Measurements from ENCODE around the gene LIPC. TPM values are rescaled to one million over a fixed set of nuclear protein-coding genes. Genes with fewer than 3 reads are reported as not detected.

LIPC gene
- polyA plus RNA-seq, 1 of the 3 experiments (the other 2 are of a cell fraction): not detected

- H3K36me3 ChIP-seq (replicated peaks in 1 of 2; ENCODE audit: control insufficient read depth in 1 of 2, insufficient read depth in 2 of 2, low read length in 1 of 2): no peaks in the 10 kb centered on the region
- H3K9ac ChIP-seq: no peak overlapping the region
- TF ChIP-seq RXRA (IDR thresholded peaks at IDR 0.05; ENCODE audit: borderline replicate concordance, low read depth): no peak
- TF ChIP-seq MXI1 (IDR thresholded peaks at IDR 0.05; ENCODE audit: low read depth, low read length): no peak
- no peak for TF ChIP-seq REST (IDR thresholded peaks at IDR 0.05; ENCODE audit: low read depth, low read length)
- TF ChIP-seq FOXJ3 (CRISPR knock-in tag; IDR thresholded peaks at IDR 0.05): no peak
- no peak for TF ChIP-seq NFIC (IDR thresholded peaks at IDR 0.05; ENCODE audit: borderline replicate concordance)
- no peak for TF ChIP-seq GABPA (IDR thresholded peaks at IDR 0.05; ENCODE audit: low read depth)
- no peak for TF ChIP-seq ZBTB33 (IDR thresholded peaks at IDR 0.05; ENCODE audit: borderline replicate concordance, low read depth)
- TF ChIP-seq NRF1 (IDR thresholded peaks at IDR 0.05; ENCODE audit: low read depth, low read length): no peak
- no peak for TF ChIP-seq MAX (IDR thresholded peaks at IDR 0.05; ENCODE audit: low read depth)
- TF ChIP-seq POLR2AphosphoS5 (IDR thresholded peaks at IDR 0.05; ENCODE audit: low read depth, low read length): no peak
- no peak for TF ChIP-seq MEF2A (IDR thresholded peaks at IDR 0.05; ENCODE audit: borderline replicate concordance, low read depth)
- TF ChIP-seq SMC3 (IDR thresholded peaks at IDR 0.05; ENCODE audit: low read depth, low read length): no peak
- no peak for TF ChIP-seq TAF1 (IDR thresholded peaks at IDR 0.05; ENCODE audit: borderline replicate concordance, low read depth, low read length)
- no peak for TF ChIP-seq PBX3 (IDR thresholded peaks at IDR 0.05)
- H3K27me3 ChIP-seq (ENCODE audit: insufficient read depth): no peaks in the 10 kb centered on the region
- CTCF ChIA-PET: no interaction called here
- 50% methylated on average over 3 of the region's 3 CpGs for WGBS (ENCODE audit: low lambda C conversion rate)
- H2AFZ ChIP-seq (ENCODE audit: low read depth): no peak overlapping the region
- H3F3A ChIP-seq (replicated peaks; ENCODE audit: insufficient read depth): no peaks in the 10 kb centered on the region
- H3K27ac ChIP-seq (ENCODE audit: low read depth in 2 of 2, low read length in 1 of 2): no peak overlapping the region
- H3K4me1 ChIP-seq (ENCODE audit: control insufficient read depth in 1 of 2, insufficient read depth in 2 of 2, low read depth in 1 of 2, low read length in 1 of 2): peaks cover 0 to 3% of the 10 kb centered on the region in 2 experiments; a peak in 1 of 4 replicates
- no peak overlapping the region for H3K4me2 ChIP-seq
- no peak overlapping the region for H3K4me3 ChIP-seq (ENCODE audit: low read depth in 2 of 2, low read length in 1 of 2)
- POLR2A ChIA-PET: no interaction called here
- no peaks in the 10 kb centered on the region for H3K79me2 ChIP-seq (ENCODE audit: insufficient read depth)
- no peak for DNase-seq
- H3K9me3 ChIP-seq: no peaks in the 10 kb centered on the region
- H4K20me1 ChIP-seq (ENCODE audit: insufficient read depth): no peaks in the 10 kb centered on the region
- no peaks in the 10 kb centered on the region for H3K9me2 ChIP-seq
Measured at GRCh38 chr15:58386641-58387040, 45.1 kb upstream of the LIPC start.
